ENCODE measurements around the gene GMCL2. TPM values are rescaled to one million over a fixed set of nuclear protein-coding genes. Genes with fewer than 3 reads are reported as not detected.

The GMCL2 gene
- total and polyA plus RNA-seq, 9 of the 15 experiments (the other 6 are each of a cell fraction or from before 2014, with no cell fraction given) = 0.04 TPM; not detected in 8

- peak; percentile 65; the same call in 1 of the 2 replicates for TF ChIP-seq SPI1 (IDR thresholded peaks at IDR 0.05; ENCODE audit: borderline replicate concordance, low read depth, low read length)
- no peak for TF ChIP-seq FOXO4 (CRISPR knock-in tag; IDR thresholded peaks at IDR 0.05)
- no peak for TF ChIP-seq COPS2 (conservative IDR thresholded peaks at IDR 0.05)
- TF ChIP-seq ARHGAP35 (IDR thresholded peaks at IDR 0.05; ENCODE audit: partially characterized antibody) = no peak
- TF ChIP-seq XRCC3 (IDR thresholded peaks at IDR 0.05) = no peak
- no peak for TF ChIP-seq HIVEP1 (CRISPR knock-in tag; IDR thresholded peaks at IDR 0.05)
- no peak for TF ChIP-seq CBX2 (IDR thresholded peaks at IDR 0.05; ENCODE audit: insufficient read depth, low read length, poor library complexity, severe bottlenecking)
- TF ChIP-seq NCOA2 (IDR thresholded peaks at IDR 0.05; ENCODE audit: partially characterized antibody in 2 of 2) = no peak
- no peak for TF ChIP-seq STAT5B (CRISPR knock-in tag; IDR thresholded peaks at IDR 0.05)
- no peak; the same call in 1 of the 2 replicates for TF ChIP-seq NFE2 (IDR thresholded peaks at IDR 0.05; ENCODE audit: low read depth)
- no peak for TF ChIP-seq IFI16 (CRISPR knock-in tag; IDR thresholded peaks at IDR 0.05)
- TF ChIP-seq ZNF318 (IDR thresholded peaks at IDR 0.05; ENCODE audit: borderline replicate concordance in 1 of 2, low read depth in 1 of 2) = no peak
- no peak for TF ChIP-seq E4F1 (CRISPR knock-in tag; IDR thresholded peaks at IDR 0.05; ENCODE audit: borderline replicate concordance)
- no peak for TF ChIP-seq POLR3G (IDR thresholded peaks at IDR 0.05; ENCODE audit: extremely low read depth, insufficient read length, insufficient replicate concordance)
- TF ChIP-seq WHSC1 (IDR thresholded peaks at IDR 0.05; ENCODE audit: low read length) = no peak
- no peak for TF ChIP-seq MTF1 (CRISPR knock-in tag; IDR thresholded peaks at IDR 0.05; ENCODE audit: borderline replicate concordance)
Measured at GRCh38 chr5:178153530-178154340, 33.4 kb downstream of the GMCL2 start, which contains the start of gene NHP2 (continued).

All from K562 (cell line).